Parathyroid adenoma (tissue), 2 donors: Measurements from ENCODE around the gene TMEM38A.
"Not testable (repeated sequence)": the region's sequence is repeated elsewhere in the genome, so short reads cannot be mapped to it uniquely, and the experiment has no call there.

Source experiments
- H2AFZ ChIP-seq: fragments of 300-600 bp; sonication (generic); one replicate; pipeline ENCODE4 v1.7.0; 2017; ENCODE audit warnings: antibody characterized with exemption, mild to moderate bottlenecking
- H3K27ac ChIP-seq: fragments of 300-600 bp; sonication (generic); one replicate; pipeline ENCODE4 v1.7.0; 2017
- H3K27me3 ChIP-seq: fragments of 300-600 bp; sonication (generic); one replicate; pipeline ENCODE4 v1.7.0; 2017; ENCODE audit warnings: low read length; ENCODE audit not compliant: control insufficient read depth, insufficient read depth
- H3K36me3 ChIP-seq: fragments of 300-600 bp; sonication (generic); one replicate; pipeline ENCODE4 v1.7.0; 2017; ENCODE audit warnings: low read length; ENCODE audit not compliant: control insufficient read depth, insufficient read depth
- H3K4me1 ChIP-seq: fragments of 300-600 bp; sonication (generic); one replicate; pipeline ENCODE4 v1.7.0; 2017; ENCODE audit warnings: control low read depth
- H3K4me2 ChIP-seq: fragments of 300-600 bp; sonication (generic); one replicate; pipeline ENCODE4 v1.7.0; 2017; ENCODE audit warnings: low read length
- H3K4me3 ChIP-seq: fragments of 300-600 bp; sonication (generic); one replicate; pipeline ENCODE4 v1.7.0; 2017; ENCODE audit warnings: low read depth, low read length
- H3K79me2 ChIP-seq: fragments of 300-600 bp; sonication (generic); one replicate; pipeline ENCODE4 v1.7.0; 2017; ENCODE audit warnings: control low read depth
- H3K9ac ChIP-seq: fragments of 300-600 bp; sonication (generic); one replicate; pipeline ENCODE4 v1.7.0; 2017; ENCODE audit warnings: mild to moderate bottlenecking
- H3K9me3 ChIP-seq: fragments of 300-600 bp; sonication (generic); one replicate; pipeline ENCODE4 v1.7.0; 2017; ENCODE audit warnings: low read length; ENCODE audit not compliant: control insufficient read depth
- CTCF ChIP-seq: fragments of 300-600 bp; sonication (generic); IDR thresholded peaks from one replicate; pipeline ENCODE4 v1.7.0; 2017; ENCODE audit warnings: antibody characterized with exemption, mild to moderate bottlenecking
- donor health status: primary hyperparathyroidism.

TMEM38A gene

GRCh38 chr19:16650821-16651220 lies 10.1 kb upstream of the TMEM38A start:
- Histone ChIP-seq H2AFZ (no peak overlapping the region), H3K36me3 (no peaks in the 10 kb centered on the region), H3K27me3 (no peaks in the 10 kb centered on the region), H3K9me3 (no peaks in the 10 kb centered on the region), H3K9ac (no peak overlapping the region), H3K27ac (no peak overlapping the region), H3K79me2 (peaks cover 12% of the 10 kb centered on the region), H3K4me1 (no peaks in the 10 kb centered on the region), H3K4me3 (no peak overlapping the region), H3K4me2 (no peak overlapping the region)
- no peak for TF ChIP-seq CTCF

- H3K79me2 ChIP-seq = peaks cover 17% of the 10 kb centered on the region
- H3K27ac ChIP-seq, H3K9me3 ChIP-seq, H3K36me3 ChIP-seq, H2AFZ ChIP-seq, H3K27me3 ChIP-seq, H3K4me3 ChIP-seq, H3K4me1 ChIP-seq, H3K9ac ChIP-seq, H3K4me2 ChIP-seq: not testable (repeated sequence)
Observed at GRCh38 chr19:16651421-16652188, 9.3 kb upstream of the TMEM38A start.

- Histone ChIP-seq H3K4me1 (no peaks in the 10 kb centered on the region), H3K27me3 (no peaks in the 10 kb centered on the region), H3K9me3 (no peaks in the 10 kb centered on the region), H3K79me2 (peaks cover 28% of the 10 kb centered on the region), H3K27ac (no peak overlapping the region), H3K9ac (no peak overlapping the region), H3K36me3 (no peaks in the 10 kb centered on the region), H2AFZ (no peak overlapping the region), H3K4me3 (no peak overlapping the region), H3K4me2 (no peak overlapping the region)
- TF ChIP-seq CTCF = no peak
Observed at GRCh38 chr19:16652854-16653253, 8.1 kb upstream of the TMEM38A start.

GRCh38 chr19:16654140-16654539 lies 6.8 kb upstream of the TMEM38A start:
- H3K4me1 ChIP-seq = no peaks in the 10 kb centered on the region
- no peak overlapping the region for H3K4me2 ChIP-seq
- H3K36me3 ChIP-seq = no peaks in the 10 kb centered on the region
- H3K79me2 ChIP-seq = peaks cover 35% of the 10 kb centered on the region
- no peak overlapping the region for H3K27ac ChIP-seq
- H3K9me3 ChIP-seq = no peaks in the 10 kb centered on the region
- no peak overlapping the region for H2AFZ ChIP-seq
- no peak for TF ChIP-seq CTCF
- no peak overlapping the region for H3K4me3 ChIP-seq
- H3K27me3 ChIP-seq = no peaks in the 10 kb centered on the region
- H3K9ac ChIP-seq = no peak overlapping the region

GRCh38 chr19:16654627-16655026 lies 6.3 kb upstream of the TMEM38A start:
- no peaks in the 10 kb centered on the region for H3K4me1 ChIP-seq
- no peak overlapping the region for H3K4me3 ChIP-seq

More at GRCh38 chr19:16654627-16655026, 6.3 kb upstream of the TMEM38A start:
- H3K9me3 ChIP-seq = no peaks in the 10 kb centered on the region
- peaks cover 40% of the 10 kb centered on the region for H3K79me2 ChIP-seq
- no peaks in the 10 kb centered on the region for H3K36me3 ChIP-seq
- TF ChIP-seq CTCF = no peak
- H2AFZ ChIP-seq = no peak overlapping the region
- no peaks in the 10 kb centered on the region for H3K27me3 ChIP-seq
- H3K4me2 ChIP-seq = no peak overlapping the region
- H3K9ac ChIP-seq = no peak overlapping the region
- no peak overlapping the region for H3K27ac ChIP-seq
